Measurements from ENCODE around the gene ARRB2.

- TF ChIP-seq CTCF (IDR thresholded peaks at IDR 0.05) (no peak), POLR2A (IDR thresholded peaks at IDR 0.05) (no peak)
Observed at GRCh38 chr17:4724650-4725049, 14.2 kb downstream of the ARRB2 start.
